Measurements from ENCODE around the gene FGF4.

The FGF4 gene

DNA sequence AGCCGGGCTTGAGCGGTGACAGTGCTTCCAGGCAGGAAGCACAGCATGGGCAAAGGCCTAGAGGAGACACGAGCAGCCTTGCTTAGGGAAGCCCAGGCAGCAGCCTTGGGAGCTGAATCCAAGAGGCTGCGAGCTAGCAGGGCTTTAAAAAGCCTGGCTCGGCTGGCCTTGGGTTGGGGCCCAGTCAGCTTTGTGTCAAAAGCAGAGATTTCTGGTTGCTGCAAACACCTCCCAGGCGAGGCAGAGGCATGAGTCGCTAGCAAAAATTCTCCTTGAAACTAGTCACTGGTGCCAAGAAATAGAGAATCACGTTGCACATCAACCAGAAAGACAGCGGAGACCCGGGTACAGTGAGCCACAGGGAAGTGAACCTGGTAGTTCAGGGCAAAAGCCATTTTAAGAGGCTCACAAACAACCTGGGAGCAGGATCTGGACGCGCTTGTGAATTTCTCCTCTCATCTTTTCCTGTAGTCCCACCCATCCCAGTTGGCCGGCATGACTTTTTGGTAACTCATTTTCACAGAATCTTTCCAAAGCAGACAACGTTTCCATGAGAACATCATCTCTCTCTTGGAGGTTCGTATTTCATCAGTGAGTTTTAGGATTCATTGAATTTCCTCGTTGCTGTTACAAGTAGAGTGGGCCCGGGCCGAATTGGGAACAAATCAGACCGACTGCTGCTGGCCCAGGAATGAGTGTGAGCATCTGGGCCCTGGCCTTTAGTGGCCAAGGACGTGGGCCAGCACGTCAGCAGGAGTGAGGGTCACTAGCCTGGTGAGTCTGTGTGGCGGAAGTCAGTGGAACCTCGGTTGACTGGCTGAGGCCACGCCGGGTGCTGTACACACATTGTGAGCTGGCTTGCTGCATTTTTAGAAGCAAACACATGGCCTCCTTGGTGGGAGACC, 16.4 kb upstream of the FGF4 start:
- DNase-seq (ENCODE audit: low read depth), result peak; percentile 72
- TF ChIP-seq, protein P1, sequence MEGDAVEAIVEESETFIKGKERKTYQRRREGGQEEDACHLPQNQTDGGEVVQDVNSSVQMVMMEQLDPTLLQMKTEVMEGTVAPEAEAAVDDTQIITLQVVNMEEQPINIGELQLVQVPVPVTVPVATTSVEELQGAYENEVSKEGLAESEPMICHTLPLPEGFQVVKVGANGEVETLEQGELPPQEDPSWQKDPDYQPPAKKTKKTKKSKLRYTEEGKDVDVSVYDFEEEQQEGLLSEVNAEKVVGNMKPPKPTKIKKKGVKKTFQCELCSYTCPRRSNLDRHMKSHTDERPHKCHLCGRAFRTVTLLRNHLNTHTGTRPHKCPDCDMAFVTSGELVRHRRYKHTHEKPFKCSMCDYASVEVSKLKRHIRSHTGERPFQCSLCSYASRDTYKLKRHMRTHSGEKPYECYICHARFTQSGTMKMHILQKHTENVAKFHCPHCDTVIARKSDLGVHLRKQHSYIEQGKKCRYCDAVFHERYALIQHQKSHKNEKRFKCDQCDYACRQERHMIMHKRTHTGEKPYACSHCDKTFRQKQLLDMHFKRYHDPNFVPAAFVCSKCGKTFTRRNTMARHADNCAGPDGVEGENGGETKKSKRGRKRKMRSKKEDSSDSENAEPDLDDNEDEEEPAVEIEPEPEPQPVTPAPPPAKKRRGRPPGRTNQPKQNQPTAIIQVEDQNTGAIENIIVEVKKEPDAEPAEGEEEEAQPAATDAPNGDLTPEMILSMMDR (conservative IDR thresholded peaks at IDR 0.05; ENCODE audit: low read depth, low read length), result no peak
- no peak overlapping the region for H3K4me3 ChIP-seq (ENCODE audit: low read depth, low read length)

DNA sequence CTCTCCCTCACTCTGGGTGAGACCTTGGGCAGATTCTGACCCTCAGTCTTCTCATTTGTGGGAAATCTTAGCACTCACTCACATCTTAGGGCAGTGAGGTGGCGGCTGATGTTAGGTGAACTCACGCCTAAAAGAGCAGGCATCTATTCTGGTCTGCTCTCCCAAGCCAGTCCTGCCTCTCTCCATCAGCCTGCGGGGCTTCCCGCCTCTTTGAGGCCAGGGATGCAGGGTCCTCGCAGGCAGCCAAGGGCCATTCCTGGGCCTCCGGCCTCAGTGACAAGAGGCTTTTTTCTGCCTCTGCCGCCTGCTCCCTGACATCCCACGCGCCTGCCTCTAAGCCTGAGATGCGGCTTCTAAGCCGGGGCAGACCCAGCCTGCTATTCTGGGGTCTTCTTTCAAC, 13.8 kb upstream of the FGF4 start:
- H3K4me3 ChIP-seq (ENCODE audit: low read depth, low read length), result no peak overlapping the region
- DNase-seq (ENCODE audit: low read depth), result no peak
- TF ChIP-seq, protein P1 (conservative IDR thresholded peaks at IDR 0.05; ENCODE audit: low read depth, low read length), result no peak

DNA sequence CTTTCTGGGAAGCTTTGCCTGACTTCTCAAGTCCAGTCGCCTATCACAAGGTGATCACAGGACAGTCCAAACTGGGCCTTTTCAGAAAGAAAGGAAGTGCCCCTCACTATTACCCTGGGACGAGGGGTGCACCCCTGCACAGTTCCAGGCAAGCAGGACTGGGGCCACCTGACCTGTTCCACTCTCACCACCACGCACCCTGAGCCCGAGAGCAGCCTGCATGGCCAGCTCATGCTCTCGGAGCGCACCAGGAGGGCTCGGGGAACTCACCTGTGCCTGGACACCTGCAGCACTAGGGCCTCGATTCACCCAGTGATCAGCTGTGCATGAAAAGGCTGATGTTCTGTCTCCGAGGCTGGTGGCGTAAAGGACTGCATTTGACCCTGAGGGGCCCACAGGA, 12.8 kb upstream of the FGF4 start:
- H3K4me3 ChIP-seq (ENCODE audit: low read depth, low read length), result no peak overlapping the region
- DNase-seq (ENCODE audit: low read depth), result no peak
- TF ChIP-seq, protein P1 (conservative IDR thresholded peaks at IDR 0.05; ENCODE audit: low read depth, low read length), result no peak

DNA sequence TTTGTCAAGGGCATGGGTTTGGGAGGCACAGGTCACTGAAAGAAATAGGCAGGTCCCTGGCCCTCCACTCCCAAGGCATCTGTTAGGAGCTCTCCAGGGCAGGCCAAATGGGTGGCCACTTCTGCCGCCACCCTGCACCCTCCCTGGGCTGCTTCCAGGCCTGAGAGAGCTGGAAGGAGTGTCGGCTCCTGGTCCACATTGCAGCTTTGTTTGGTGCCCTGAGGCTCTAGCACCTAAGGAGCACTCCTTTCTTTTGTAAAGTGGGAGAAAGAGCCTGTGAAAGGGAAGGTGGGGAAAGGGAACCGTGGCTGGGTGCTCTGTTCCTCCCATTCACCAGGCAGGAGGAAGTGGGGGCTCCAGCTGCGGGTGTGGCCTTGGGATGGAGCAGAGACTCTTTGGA, 12.3 kb upstream of the FGF4 start:
- H3K4me3 ChIP-seq (ENCODE audit: low read depth, low read length), result no peak overlapping the region
- TF ChIP-seq, protein P1 (conservative IDR thresholded peaks at IDR 0.05; ENCODE audit: low read depth, low read length), result no peak
- no peak for DNase-seq (ENCODE audit: low read depth)

DNA sequence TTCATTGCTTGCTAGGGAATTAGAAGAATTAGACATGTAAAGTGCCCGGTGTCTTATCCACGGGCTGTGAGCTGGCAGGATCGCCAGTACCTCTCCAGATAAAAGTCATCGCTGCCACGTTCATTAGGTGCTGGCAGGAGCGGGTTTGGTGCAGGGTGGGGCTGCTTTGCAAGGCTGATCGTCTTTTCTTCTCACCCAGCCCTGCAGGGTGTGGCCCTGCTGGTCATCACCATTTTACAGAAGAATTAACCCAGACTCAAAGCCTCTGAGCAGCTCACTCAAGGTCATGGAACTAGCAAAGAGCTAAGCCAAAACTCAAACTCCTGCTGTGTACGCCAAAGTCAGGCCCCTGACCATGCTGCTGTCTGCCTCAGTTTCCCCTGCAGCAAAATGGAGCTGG, 6.1 kb upstream of the FGF4 start:
- TF ChIP-seq, protein P1 (conservative IDR thresholded peaks at IDR 0.05; ENCODE audit: low read depth, low read length), result no peak
- H3K4me3 ChIP-seq (ENCODE audit: low read depth, low read length), result no peak overlapping the region
- no peak for DNase-seq (ENCODE audit: low read depth)

DNA sequence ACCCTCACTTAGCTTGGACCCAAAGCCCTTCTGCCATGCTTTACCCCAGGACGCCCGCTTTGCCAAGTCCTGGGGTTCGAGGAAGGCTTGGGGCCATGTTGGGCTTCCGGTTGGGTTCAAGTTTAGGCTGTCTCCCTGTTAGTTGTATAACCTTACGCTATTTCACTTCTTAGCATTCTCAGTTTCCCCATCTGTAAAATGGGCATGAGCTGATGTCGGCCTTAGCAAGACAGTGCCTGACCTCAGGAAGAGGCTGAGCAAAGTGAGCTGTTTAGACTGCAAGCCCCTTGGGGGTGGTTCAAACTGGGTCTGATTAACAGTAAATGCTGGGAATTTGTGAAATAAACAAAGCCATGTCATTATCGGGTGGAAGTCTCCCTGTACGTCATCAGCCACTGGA, 3.2 kb upstream of the FGF4 start:
- no peak overlapping the region for H3K4me3 ChIP-seq (ENCODE audit: low read depth, low read length)
- no peak for DNase-seq (ENCODE audit: low read depth)
- TF ChIP-seq, protein P1 (conservative IDR thresholded peaks at IDR 0.05; ENCODE audit: low read depth, low read length), result no peak

All from choroid plexus epithelial cell (primary cell).